Karpas-422 (cell line): ENCODE results near the gene EML6. TPM values are rescaled to one million over a fixed set of nuclear protein-coding genes. Genes with fewer than 3 reads are reported as not detected.

Experiments
- DNase-seq: peaks from one replicate; pipeline ENCODE4 v3.0.0-alpha.2; 2015
- H2AFZ ChIP-seq: fragments of 200-600 bp; sonication (generic); 2 replicates; pipeline ENCODE4 v1.6.1; 2014; ENCODE audit warnings: antibody characterized with exemption, low read length, mixed read lengths
- H3K27ac ChIP-seq: fragments of 200-600 bp; sonication (generic); 2 replicates; pipeline ENCODE4 v1.5.1; 2014; ENCODE audit warnings: mild to moderate bottlenecking, low read length, moderate library complexity
- H3K27me3 ChIP-seq: fragments of 200-600 bp; sonication (generic); 2 replicates; pipeline ENCODE4 v1.6.1; 2014; ENCODE audit warnings: low read length, mixed read lengths
- H3K36me3 ChIP-seq: fragments of 200-600 bp; sonication (generic); 2 replicates; pipeline ENCODE4 v1.6.1; 2014; ENCODE audit warnings: low read length, mixed read lengths; ENCODE audit not compliant: insufficient read depth
- H3K4me1 ChIP-seq: fragments of 200-600 bp; sonication (generic); 2 replicates; pipeline ENCODE4 v1.6.1; 2014; ENCODE audit warnings: mild to moderate bottlenecking, low read length, mixed read lengths
- H3K4me2 ChIP-seq: fragments of 200-600 bp; sonication (generic); 2 replicates; pipeline ENCODE4 v1.6.1; 2014; ENCODE audit warnings: low read length, low read depth, mild to moderate bottlenecking; ENCODE audit not compliant: poor library complexity, severe bottlenecking
- H3K4me3 ChIP-seq: fragments of 200-600 bp; sonication (generic); 2 replicates; pipeline ENCODE4 v1.5.1; 2014; ENCODE audit warnings: mild to moderate bottlenecking, antibody characterized with exemption, low read length, mixed read lengths
- H3K79me2 ChIP-seq: fragments of 200-600 bp; sonication (generic); 2 replicates; pipeline ENCODE4 v1.6.1; 2014; ENCODE audit warnings: mild to moderate bottlenecking, low read length, mixed read lengths
- H3K9ac ChIP-seq: fragments of 200-600 bp; sonication (generic); 2 replicates; pipeline ENCODE4 v1.6.0; 2014; ENCODE audit warnings: low read length
- H3K9me2 ChIP-seq: fragments of 200-600 bp; sonication (generic), shearing (Covaris generic); replicated peaks from 2 replicates; pipeline ENCODE4 v1.6.0; 2014; ENCODE audit warnings: mild to moderate bottlenecking, low read length, moderate library complexity; ENCODE audit not compliant: insufficient read depth
- H3K9me3 ChIP-seq: fragments of 300-700, 200-600 bp; sonication (generic); 2 replicates; pipeline ENCODE4 v1.6.1; 2014; ENCODE audit warnings: low read length, mixed read lengths
- H4K20me1 ChIP-seq: fragments of 200-600 bp; sonication (generic); 2 replicates; pipeline ENCODE4 v1.6.1; 2014; ENCODE audit warnings: mild to moderate bottlenecking, antibody characterized with exemption, low read length, low read depth; ENCODE audit not compliant: insufficient read depth
- total RNA-seq: library from RNA; depleted of rRNA; stranded (reverse); fragments of >200 nt; shearing (Covaris generic); gene quantifications from 2 replicates; pipeline ENCODE4 v1.2.3, GENCODE V29; 2014; ENCODE audit warnings: low replicate concordance

Gene EML6
- total RNA-seq, 1 experiment from 2014 or later = 187 TPM

GRCh38 chr2:54885891-54886290 is 162.4 kb downstream of the EML6 start:
- Histone ChIP-seq H3K9ac (no peak overlapping the region), H3K27ac (no peak overlapping the region), H3K27me3 (no peaks in the 10 kb centered on the region), H3K4me3 (no peak overlapping the region), H3K9me3 (no peaks in the 10 kb centered on the region), H3K9me2 (no peaks in the 10 kb centered on the region), H3K79me2 (no peaks in the 10 kb centered on the region), H3K36me3 (peaks cover 45% of the 10 kb centered on the region), H3K4me2 (no peak overlapping the region), H2AFZ (no peak overlapping the region), H4K20me1 (no peaks in the 10 kb centered on the region), H3K4me1 (no peaks in the 10 kb centered on the region)
- DNase-seq = no peak

GRCh38 chr2:54887850-54888545 is 164.5 kb downstream of the EML6 start:
- no peaks in the 10 kb centered on the region for H3K79me2 ChIP-seq
- no peaks in the 10 kb centered on the region for H3K9me3 ChIP-seq
- no peaks in the 10 kb centered on the region for H3K27me3 ChIP-seq
- H3K36me3 ChIP-seq = peaks cover 53% of the 10 kb centered on the region
- H3K9me2 ChIP-seq = no peaks in the 10 kb centered on the region
- no peak overlapping the region for H3K9ac ChIP-seq
- H2AFZ ChIP-seq = no peak overlapping the region
- no peaks in the 10 kb centered on the region for H4K20me1 ChIP-seq
- H3K4me3 ChIP-seq = no peak overlapping the region
- DNase-seq = no peak
- no peak overlapping the region for H3K4me2 ChIP-seq
- H3K4me1 ChIP-seq = no peaks in the 10 kb centered on the region
- H3K27ac ChIP-seq = peak overlapping the region; percentile 32; the same call in 1 of the 2 replicates

GRCh38 chr2:54889053-54889452 is 165.6 kb downstream of the EML6 start:
- Histone ChIP-seq H3K36me3 (peaks cover 55% of the 10 kb centered on the region), H3K9me3 (no peaks in the 10 kb centered on the region), H3K9me2 (no peaks in the 10 kb centered on the region), H3K27me3 (no peaks in the 10 kb centered on the region), H3K9ac (no peak overlapping the region), H3K4me2 (no peak overlapping the region), H4K20me1 (no peaks in the 10 kb centered on the region), H3K79me2 (no peaks in the 10 kb centered on the region), H3K4me1 (no peaks in the 10 kb centered on the region), H3K27ac (no peak overlapping the region; the same call in 1 of the 2 replicates), H3K4me3 (no peak overlapping the region), H2AFZ (no peak overlapping the region)
- DNase-seq = no peak

GRCh38 chr2:54891909-54892308 is 168.4 kb downstream of the EML6 start:
- Histone ChIP-seq H3K9ac (no peak overlapping the region), H3K9me2 (no peaks in the 10 kb centered on the region), H3K4me2 (no peak overlapping the region), H3K9me3 (no peaks in the 10 kb centered on the region), H2AFZ (no peak overlapping the region), H3K27ac (no peak overlapping the region), H3K36me3 (peaks cover 71% of the 10 kb centered on the region), H3K4me3 (no peak overlapping the region), H3K79me2 (no peaks in the 10 kb centered on the region), H3K27me3 (no peaks in the 10 kb centered on the region), H4K20me1 (no peaks in the 10 kb centered on the region), H3K4me1 (no peaks in the 10 kb centered on the region)
- no peak for DNase-seq

GRCh38 chr2:54894467-54894866 is 171.0 kb downstream of the EML6 start:
- Histone ChIP-seq H3K36me3 (peaks cover 91% of the 10 kb centered on the region), H3K9ac (no peak overlapping the region), H3K27ac (no peak overlapping the region), H3K4me3 (no peak overlapping the region), H4K20me1 (no peaks in the 10 kb centered on the region), H3K4me1 (no peaks in the 10 kb centered on the region), H3K9me2 (no peaks in the 10 kb centered on the region), H3K9me3 (no peaks in the 10 kb centered on the region), H2AFZ (no peak overlapping the region), H3K79me2 (no peaks in the 10 kb centered on the region), H3K27me3 (no peaks in the 10 kb centered on the region), H3K4me2 (no peak overlapping the region)
- no peak for DNase-seq

- H3K9me3 ChIP-seq = no peaks in the 10 kb centered on the region
- H2AFZ ChIP-seq = no peak overlapping the region
- peaks cover 91% of the 10 kb centered on the region for H3K36me3 ChIP-seq
- no peak overlapping the region for H3K27ac ChIP-seq
- H3K4me3 ChIP-seq = no peak overlapping the region
- H3K4me1 ChIP-seq = no peaks in the 10 kb centered on the region
- no peak overlapping the region for H3K4me2 ChIP-seq
- no peaks in the 10 kb centered on the region for H3K79me2 ChIP-seq
- no peaks in the 10 kb centered on the region for H3K9me2 ChIP-seq
- no peak for DNase-seq
- H4K20me1 ChIP-seq = no peaks in the 10 kb centered on the region
- H3K27me3 ChIP-seq = no peaks in the 10 kb centered on the region
- H3K9ac ChIP-seq = no peak overlapping the region
Observed at GRCh38 chr2:54895730-54896129, 172.3 kb downstream of the EML6 start.

GRCh38 chr2:54897420-54898310 is 174.2 kb downstream of the EML6 start:
- Histone ChIP-seq H2AFZ (no peak overlapping the region), H3K9me3 (no peaks in the 10 kb centered on the region), H3K79me2 (no peaks in the 10 kb centered on the region), H3K36me3 (peaks cover 90% of the 10 kb centered on the region), H3K9ac (no peak overlapping the region), H3K27ac (no peak overlapping the region), H3K4me2 (no peak overlapping the region), H3K9me2 (no peaks in the 10 kb centered on the region), H3K4me3 (no peak overlapping the region), H3K4me1 (no peaks in the 10 kb centered on the region), H4K20me1 (no peaks in the 10 kb centered on the region), H3K27me3 (no peaks in the 10 kb centered on the region)
- DNase-seq = no peak

GRCh38 chr2:54898456-54899226 is 175.2 kb downstream of the EML6 start:
- no peak overlapping the region for H3K27ac ChIP-seq
- peaks cover 91% of the 10 kb centered on the region for H3K36me3 ChIP-seq
- H3K9me2 ChIP-seq = no peaks in the 10 kb centered on the region
- no peak overlapping the region for H3K4me2 ChIP-seq
- no peaks in the 10 kb centered on the region for H3K27me3 ChIP-seq
- H3K4me1 ChIP-seq = no peaks in the 10 kb centered on the region
- H3K4me3 ChIP-seq = no peak overlapping the region
- H3K79me2 ChIP-seq = no peaks in the 10 kb centered on the region
- DNase-seq = no peak
- no peak overlapping the region for H3K9ac ChIP-seq
- no peaks in the 10 kb centered on the region for H4K20me1 ChIP-seq
- no peaks in the 10 kb centered on the region for H3K9me3 ChIP-seq
- no peak overlapping the region for H2AFZ ChIP-seq
